K562 (cell line): Measurements from ENCODE around the gene HSF5. TPM values are rescaled to one million over a fixed set of nuclear protein-coding genes. Genes with fewer than 3 reads are reported as not detected.
A peak's percentile ranks its signal among the peaks of the same experiment; 100 is the strongest.

Experiments used
- ARHGAP35 ChIP-seq: fragments of 450-650 bp; IDR thresholded peaks from 2 replicates; pipeline ENCODE4 v1.6.1; 2018; ENCODE audit not compliant: partially characterized antibody
- DMBX1 ChIP-seq: fragments of 250-450 bp; sonication (Bioruptor Pico); IDR thresholded peaks from 2 replicates; pipeline ENCODE4 v1.8.0; 2022; ENCODE audit warnings: inconsistent platforms, mild to moderate bottlenecking, moderate library complexity, borderline replicate concordance
- MCM2 ChIP-seq: fragments of 450-650 bp; IDR thresholded peaks from 2 replicates; pipeline ENCODE4 v1.6.1; 2017; ENCODE audit warnings: low read depth, mild to moderate bottlenecking
- NFE2 ChIP-seq: IDR thresholded peaks from 2 replicates; pipeline ENCODE4 v1.6.1; 2014; ENCODE audit warnings: antibody characterized with exemption, low read depth
- NFE2L1 ChIP-seq: fragments of 450-650 bp; IDR thresholded peaks from 2 replicates; pipeline ENCODE4 v1.6.1; 2016; ENCODE audit warnings: missing genetic modification characterization, low read depth, mild to moderate bottlenecking, missing compliant biosample characterization, moderate library complexity, borderline replicate concordance
- SMAD4 ChIP-seq: fragments of 250-450 bp; sonication (Bioruptor Pico); conservative IDR thresholded peaks from 2 replicates; pipeline ENCODE4 v1.8.0; 2021; ENCODE audit warnings: inconsistent platforms, mild to moderate bottlenecking, moderate library complexity
- ZBED1 ChIP-seq: IDR thresholded peaks from 2 replicates; pipeline ENCODE4 v1.6.1; 2014
- ZBTB7A ChIP-seq: IDR thresholded peaks from 2 replicates; pipeline ENCODE4 v1.6.1; 2011; ENCODE audit warnings: low read depth, mild to moderate bottlenecking, low read length, moderate library complexity, borderline replicate concordance; ENCODE audit not compliant: control insufficient read depth
- ZFP1 ChIP-seq: fragments of 450-650 bp; formaldehyde crosslinking; IDR thresholded peaks from 2 replicates; pipeline ENCODE4 v1.4.0; 2020; ENCODE audit warnings: mild to moderate bottlenecking, mixed read lengths
- ZNF124 ChIP-seq: sonication (generic); formaldehyde crosslinking; IDR thresholded peaks from 2 replicates; pipeline ENCODE4 v1.8.1; 2022; ENCODE audit warnings: missing genetic modification reagents
- ZNF778 ChIP-seq: fragments of 450-650 bp; formaldehyde crosslinking; IDR thresholded peaks from 2 replicates; pipeline ENCODE4 v1.4.0; 2020; ENCODE audit warnings: mild to moderate bottlenecking, moderate library complexity
- polyA plus RNA-seq, 8 experiments: library from polyadenylated mRNA; depleted of rRNA in 4 of 8; stranded (reverse) in 5 of 8; unstranded in 3 of 8; fragments of >200 nt; fragmentation: Nextera tagmentation in 2 of 8; fragmentation: Illumina TruSeq in 1 of 8; extraction: Ambion mirVana in 2 of 8; extraction: Trizol in 1 of 8; gene quantifications; 2 replicates each; pipeline versions ENCODE4 v1.2.1 to v1.2.3, GENCODE V29; 2011 to 2014; ENCODE audit warnings: inconsistent platforms in 1 of 8, missing spikeins in 1 of 8
- total RNA-seq, 7 experiments: library from RNA; depleted of rRNA in 6 of 7; stranded (reverse); fragments of >200 nt in 6 of 7; fragmentation: Illumina TruSeq in 2 of 7; extraction: Trizol in 2 of 7; gene quantifications; 2 replicates each; pipeline versions ENCODE4 v1.2.1 to v1.2.3, GENCODE V29; 2011 to 2021; ENCODE audit warnings: low replicate concordance in 1 of 7
- TF ChIP-seq, protein P1 (sequence below): sonication (generic); formaldehyde crosslinking; IDR thresholded peaks from 2 replicates; pipeline ENCODE4 v1.8.1; 2023; ENCODE audit warnings: missing genetic modification reagents, mild to moderate bottlenecking, borderline replicate concordance
- TF ChIP-seq, protein P2 (sequence below): IDR thresholded peaks from 2 replicates; pipeline ENCODE4 v1.6.1; 2012; ENCODE audit warnings: low read depth, low read length, improper control_type of control experiment, borderline replicate concordance
- TF ChIP-seq, protein P3 (sequence below): sonication (generic); formaldehyde crosslinking; IDR thresholded peaks from 2 replicates; pipeline ENCODE4 v1.8.0; 2023; ENCODE audit warnings: missing genetic modification reagents, mild to moderate bottlenecking, borderline replicate concordance

Gene HSF5
- total and polyA plus RNA-seq, 9 of the 15 experiments (the other 6 are each of a cell fraction or from before 2014, with no cell fraction given), result 0.04 TPM; not detected in 8

DNA sequence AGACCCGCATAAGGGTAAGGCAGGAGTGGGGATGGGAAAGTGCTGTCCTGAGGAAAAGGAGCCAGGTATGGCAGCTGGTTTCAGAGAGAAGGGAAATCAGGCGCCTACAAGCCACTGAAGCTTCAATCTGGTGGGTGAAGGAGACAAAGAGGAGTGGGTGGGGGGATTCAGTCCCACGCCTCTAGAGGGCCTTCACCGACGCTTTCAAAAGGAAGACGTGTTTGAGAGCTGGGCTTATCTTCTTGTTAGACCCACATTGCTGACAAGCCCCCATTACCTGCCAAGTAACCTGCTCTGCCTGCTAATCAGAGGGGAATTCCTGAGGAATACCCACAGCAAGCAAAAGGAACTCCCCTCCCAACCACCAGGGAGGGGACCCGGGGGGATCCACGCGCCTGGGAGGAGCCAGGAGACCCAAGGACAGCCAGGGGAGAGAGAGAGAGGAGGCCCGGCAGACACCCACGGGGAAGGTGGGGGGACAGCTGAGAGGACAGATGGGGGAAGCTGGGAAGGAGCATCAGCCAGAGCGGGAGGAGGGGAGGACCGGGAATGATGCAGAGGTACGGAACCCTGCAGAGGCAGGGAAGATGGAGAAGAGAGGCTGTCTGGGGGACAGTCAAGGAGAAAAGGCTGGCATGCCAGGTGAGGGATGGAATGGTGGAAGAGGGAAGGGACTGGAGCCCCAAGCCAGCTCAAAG, 25.2 kb upstream of the HSF5 start (continued):
- TF ChIP-seq, protein P1, sequence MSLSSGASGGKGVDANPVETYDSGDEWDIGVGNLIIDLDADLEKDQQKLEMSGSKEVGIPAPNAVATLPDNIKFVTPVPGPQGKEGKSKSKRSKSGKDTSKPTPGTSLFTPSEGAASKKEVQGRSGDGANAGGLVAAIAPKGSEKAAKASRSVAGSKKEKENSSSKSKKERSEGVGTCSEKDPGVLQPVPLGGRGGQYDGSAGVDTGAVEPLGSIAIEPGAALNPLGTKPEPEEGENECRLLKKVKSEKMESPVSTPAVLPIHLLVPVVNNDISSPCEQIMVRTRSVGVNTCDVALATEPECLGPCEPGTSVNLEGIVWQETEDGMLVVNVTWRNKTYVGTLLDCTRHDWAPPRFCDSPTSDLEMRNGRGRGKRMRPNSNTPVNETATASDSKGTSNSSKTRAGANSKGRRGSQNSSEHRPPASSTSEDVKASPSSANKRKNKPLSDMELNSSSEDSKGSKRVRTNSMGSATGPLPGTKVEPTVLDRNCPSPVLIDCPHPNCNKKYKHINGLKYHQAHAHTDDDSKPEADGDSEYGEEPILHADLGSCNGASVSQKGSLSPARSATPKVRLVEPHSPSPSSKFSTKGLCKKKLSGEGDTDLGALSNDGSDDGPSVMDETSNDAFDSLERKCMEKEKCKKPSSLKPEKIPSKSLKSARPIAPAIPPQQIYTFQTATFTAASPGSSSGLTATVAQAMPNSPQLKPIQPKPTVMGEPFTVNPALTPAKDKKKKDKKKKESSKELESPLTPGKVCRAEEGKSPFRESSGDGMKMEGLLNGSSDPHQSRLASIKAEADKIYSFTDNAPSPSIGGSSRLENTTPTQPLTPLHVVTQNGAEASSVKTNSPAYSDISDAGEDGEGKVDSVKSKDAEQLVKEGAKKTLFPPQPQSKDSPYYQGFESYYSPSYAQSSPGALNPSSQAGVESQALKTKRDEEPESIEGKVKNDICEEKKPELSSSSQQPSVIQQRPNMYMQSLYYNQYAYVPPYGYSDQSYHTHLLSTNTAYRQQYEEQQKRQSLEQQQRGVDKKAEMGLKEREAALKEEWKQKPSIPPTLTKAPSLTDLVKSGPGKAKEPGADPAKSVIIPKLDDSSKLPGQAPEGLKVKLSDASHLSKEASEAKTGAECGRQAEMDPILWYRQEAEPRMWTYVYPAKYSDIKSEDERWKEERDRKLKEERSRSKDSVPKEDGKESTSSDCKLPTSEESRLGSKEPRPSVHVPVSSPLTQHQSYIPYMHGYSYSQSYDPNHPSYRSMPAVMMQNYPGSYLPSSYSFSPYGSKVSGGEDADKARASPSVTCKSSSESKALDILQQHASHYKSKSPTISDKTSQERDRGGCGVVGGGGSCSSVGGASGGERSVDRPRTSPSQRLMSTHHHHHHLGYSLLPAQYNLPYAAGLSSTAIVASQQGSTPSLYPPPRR, result no peak
- TF ChIP-seq, protein P2, sequence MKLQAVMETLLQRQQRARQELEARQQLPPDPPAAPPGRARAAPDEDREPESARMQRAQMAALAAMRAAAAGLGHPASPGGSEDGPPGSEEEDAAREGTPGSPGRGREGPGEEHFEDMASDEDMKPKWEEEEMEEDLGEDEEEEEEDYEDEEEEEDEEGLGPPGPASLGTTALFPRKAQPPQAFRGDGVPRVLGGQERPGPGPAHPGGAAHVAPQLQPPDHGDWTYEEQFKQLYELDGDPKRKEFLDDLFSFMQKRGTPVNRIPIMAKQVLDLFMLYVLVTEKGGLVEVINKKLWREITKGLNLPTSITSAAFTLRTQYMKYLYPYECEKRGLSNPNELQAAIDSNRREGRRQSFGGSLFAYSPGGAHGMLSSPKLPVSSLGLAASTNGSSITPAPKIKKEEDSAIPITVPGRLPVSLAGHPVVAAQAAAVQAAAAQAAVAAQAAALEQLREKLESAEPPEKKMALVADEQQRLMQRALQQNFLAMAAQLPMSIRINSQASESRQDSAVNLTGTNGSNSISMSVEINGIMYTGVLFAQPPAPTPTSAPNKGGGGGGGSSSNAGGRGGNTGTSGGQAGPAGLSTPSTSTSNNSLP, result no peak
- TF ChIP-seq, protein P3, sequence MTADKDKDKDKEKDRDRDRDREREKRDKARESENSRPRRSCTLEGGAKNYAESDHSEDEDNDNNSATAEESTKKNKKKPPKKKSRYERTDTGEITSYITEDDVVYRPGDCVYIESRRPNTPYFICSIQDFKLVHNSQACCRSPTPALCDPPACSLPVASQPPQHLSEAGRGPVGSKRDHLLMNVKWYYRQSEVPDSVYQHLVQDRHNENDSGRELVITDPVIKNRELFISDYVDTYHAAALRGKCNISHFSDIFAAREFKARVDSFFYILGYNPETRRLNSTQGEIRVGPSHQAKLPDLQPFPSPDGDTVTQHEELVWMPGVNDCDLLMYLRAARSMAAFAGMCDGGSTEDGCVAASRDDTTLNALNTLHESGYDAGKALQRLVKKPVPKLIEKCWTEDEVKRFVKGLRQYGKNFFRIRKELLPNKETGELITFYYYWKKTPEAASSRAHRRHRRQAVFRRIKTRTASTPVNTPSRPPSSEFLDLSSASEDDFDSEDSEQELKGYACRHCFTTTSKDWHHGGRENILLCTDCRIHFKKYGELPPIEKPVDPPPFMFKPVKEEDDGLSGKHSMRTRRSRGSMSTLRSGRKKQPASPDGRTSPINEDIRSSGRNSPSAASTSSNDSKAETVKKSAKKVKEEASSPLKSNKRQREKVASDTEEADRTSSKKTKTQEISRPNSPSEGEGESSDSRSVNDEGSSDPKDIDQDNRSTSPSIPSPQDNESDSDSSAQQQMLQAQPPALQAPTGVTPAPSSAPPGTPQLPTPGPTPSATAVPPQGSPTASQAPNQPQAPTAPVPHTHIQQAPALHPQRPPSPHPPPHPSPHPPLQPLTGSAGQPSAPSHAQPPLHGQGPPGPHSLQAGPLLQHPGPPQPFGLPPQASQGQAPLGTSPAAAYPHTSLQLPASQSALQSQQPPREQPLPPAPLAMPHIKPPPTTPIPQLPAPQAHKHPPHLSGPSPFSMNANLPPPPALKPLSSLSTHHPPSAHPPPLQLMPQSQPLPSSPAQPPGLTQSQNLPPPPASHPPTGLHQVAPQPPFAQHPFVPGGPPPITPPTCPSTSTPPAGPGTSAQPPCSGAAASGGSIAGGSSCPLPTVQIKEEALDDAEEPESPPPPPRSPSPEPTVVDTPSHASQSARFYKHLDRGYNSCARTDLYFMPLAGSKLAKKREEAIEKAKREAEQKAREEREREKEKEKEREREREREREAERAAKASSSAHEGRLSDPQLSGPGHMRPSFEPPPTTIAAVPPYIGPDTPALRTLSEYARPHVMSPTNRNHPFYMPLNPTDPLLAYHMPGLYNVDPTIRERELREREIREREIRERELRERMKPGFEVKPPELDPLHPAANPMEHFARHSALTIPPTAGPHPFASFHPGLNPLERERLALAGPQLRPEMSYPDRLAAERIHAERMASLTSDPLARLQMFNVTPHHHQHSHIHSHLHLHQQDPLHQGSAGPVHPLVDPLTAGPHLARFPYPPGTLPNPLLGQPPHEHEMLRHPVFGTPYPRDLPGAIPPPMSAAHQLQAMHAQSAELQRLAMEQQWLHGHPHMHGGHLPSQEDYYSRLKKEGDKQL (CRISPR knock-in tag), result no peak
- no peak for TF ChIP-seq NFE2
- no peak for TF ChIP-seq ZBED1
- no peak for TF ChIP-seq ZNF778 (CRISPR knock-in tag)
- TF ChIP-seq ZNF124 (CRISPR knock-in tag), result no peak
- TF ChIP-seq ZFP1 (CRISPR knock-in tag), result no peak
- TF ChIP-seq SMAD4, result no peak
- no peak for TF ChIP-seq DMBX1
- no peak for TF ChIP-seq MCM2
- TF ChIP-seq ZBTB7A, result peak; percentile 39; the same call in 1 of the 2 replicates
- no peak for TF ChIP-seq ARHGAP35
- no peak for TF ChIP-seq NFE2L1 (tag)
